Measurements from ENCODE around the gene ENTREP1.

DNA sequence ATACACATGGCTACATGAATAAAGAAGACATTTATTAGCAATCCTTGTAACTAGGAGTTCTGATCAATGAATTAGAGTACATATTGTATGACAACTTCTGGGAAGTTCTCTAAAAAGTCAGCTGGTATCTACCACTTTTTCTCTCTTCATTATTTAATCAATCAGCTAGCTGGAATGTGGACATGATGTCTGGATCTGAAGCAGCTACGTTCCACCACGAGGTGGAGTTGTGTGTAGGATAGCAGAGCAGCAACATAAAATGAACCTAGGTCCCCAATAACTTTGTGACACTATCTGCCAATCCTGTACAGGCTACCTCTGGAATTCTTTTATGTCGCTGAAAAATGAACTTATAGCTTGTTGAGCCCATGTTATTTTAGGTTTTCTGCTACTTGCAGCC lies 32.9 kb upstream of the ENTREP1 start:
- TF ChIP-seq EZH2phosphoT487 (IDR thresholded peaks at IDR 0.05; ENCODE audit: borderline replicate concordance, low read depth): no peak
- TF ChIP-seq, protein P1, sequence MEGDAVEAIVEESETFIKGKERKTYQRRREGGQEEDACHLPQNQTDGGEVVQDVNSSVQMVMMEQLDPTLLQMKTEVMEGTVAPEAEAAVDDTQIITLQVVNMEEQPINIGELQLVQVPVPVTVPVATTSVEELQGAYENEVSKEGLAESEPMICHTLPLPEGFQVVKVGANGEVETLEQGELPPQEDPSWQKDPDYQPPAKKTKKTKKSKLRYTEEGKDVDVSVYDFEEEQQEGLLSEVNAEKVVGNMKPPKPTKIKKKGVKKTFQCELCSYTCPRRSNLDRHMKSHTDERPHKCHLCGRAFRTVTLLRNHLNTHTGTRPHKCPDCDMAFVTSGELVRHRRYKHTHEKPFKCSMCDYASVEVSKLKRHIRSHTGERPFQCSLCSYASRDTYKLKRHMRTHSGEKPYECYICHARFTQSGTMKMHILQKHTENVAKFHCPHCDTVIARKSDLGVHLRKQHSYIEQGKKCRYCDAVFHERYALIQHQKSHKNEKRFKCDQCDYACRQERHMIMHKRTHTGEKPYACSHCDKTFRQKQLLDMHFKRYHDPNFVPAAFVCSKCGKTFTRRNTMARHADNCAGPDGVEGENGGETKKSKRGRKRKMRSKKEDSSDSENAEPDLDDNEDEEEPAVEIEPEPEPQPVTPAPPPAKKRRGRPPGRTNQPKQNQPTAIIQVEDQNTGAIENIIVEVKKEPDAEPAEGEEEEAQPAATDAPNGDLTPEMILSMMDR (IDR thresholded peaks at IDR 0.05): no peak; the same call in 1 of the 2 replicates
- no peak for TF ChIP-seq YY1 (IDR thresholded peaks at IDR 0.05; ENCODE audit: low read depth)
- no peak for TF ChIP-seq POLR2AphosphoS5 (IDR thresholded peaks at IDR 0.05; ENCODE audit: low read depth, low read length)
- TF ChIP-seq FOXM1 (IDR thresholded peaks at IDR 0.05; ENCODE audit: low read depth): no peak
- TF ChIP-seq GABPA (IDR thresholded peaks at IDR 0.05; ENCODE audit: low read depth): no peak
- TF ChIP-seq EP300 (IDR thresholded peaks at IDR 0.05; ENCODE audit: borderline replicate concordance in 1 of 2, low read depth in 1 of 2, low read length in 1 of 2): no peak
